HEK293 (cell line): ENCODE data around the gene TMEM198.

Experiments used
- CTCF ChIA-PET: fragments of 350-600 bp; formaldehyde crosslinking; extraction: SDS; loops from one replicate; lab custom pipeline; 2021; ENCODE audit warnings: antibody characterized with exemption; lab: Yijun Ruan, JAX
- POLR2A ChIA-PET: fragments of 300-600 bp; formaldehyde crosslinking; extraction: SDS; loops from one replicate; lab custom pipeline; 2020; ENCODE audit warnings: antibody characterized with exemption, inconsistent platforms; lab: Yijun Ruan, JAX
- H3K27ac ChIP-seq: fragments of 200-500 bp; sonication (Bioruptor generic); 2 replicates; pipeline ENCODE4 v1.5.1; 2014; ENCODE audit warnings: low read depth, low read length, control low read depth, inconsistent platforms; ENCODE audit errors: extremely low read depth
- H3K36me3 ChIP-seq, 2 experiments: fragments of 200-500 bp in 1 of 2; sonication (Bioruptor generic) in 1 of 2; 1 replicate in 1 of 2; 2 replicates in 1 of 2; pipeline ENCODE4 v1.5.1; 2014 to 2017; ENCODE audit warnings: inconsistent platforms in 2 of 2, low read length in 2 of 2; ENCODE audit not compliant: control insufficient read depth in 2 of 2, insufficient read depth in 1 of 2
- H3K4me1 ChIP-seq: fragments of 200-500 bp; sonication (Bioruptor generic); 2 replicates; pipeline ENCODE4 v1.5.1; 2014; ENCODE audit warnings: mild to moderate bottlenecking, low read length, inconsistent platforms; ENCODE audit not compliant: control insufficient read depth, insufficient read depth
- H3K4me3 ChIP-seq: 2 replicates; pipeline ENCODE4 v1.5.1; 2011; ENCODE audit warnings: low read depth, mild to moderate bottlenecking, control low read depth, low read length, moderate library complexity
- H3K9me3 ChIP-seq: fragments of 200-500 bp; sonication (Bioruptor generic); 2 replicates; pipeline ENCODE4 v1.5.1; 2014; ENCODE audit warnings: low read depth, low read length, inconsistent platforms; ENCODE audit not compliant: control insufficient read depth, insufficient read depth
- GLI2 ChIP-seq: fragments of 450-650 bp; formaldehyde crosslinking; IDR thresholded peaks from 2 replicates; pipeline ENCODE4; 2017; ENCODE audit warnings: missing biosample characterization, missing genetic modification characterization, low read depth, borderline replicate concordance
- HOXD13 ChIP-seq: sonication (generic); formaldehyde crosslinking; IDR thresholded peaks from 2 replicates; pipeline ENCODE4 v1.8.0; 2022; ENCODE audit warnings: missing genetic modification reagents, borderline replicate concordance
- IKZF3 ChIP-seq: fragments of 450-650 bp; IDR thresholded peaks from 2 replicates; pipeline ENCODE4 v1.5.0; 2018; ENCODE audit warnings: missing biosample characterization, mild to moderate bottlenecking, missing genetic modification characterization, moderate library complexity
- KLF10 ChIP-seq: fragments of 450-650 bp; IDR thresholded peaks from 2 replicates; pipeline ENCODE4 v1.5.1; 2018; ENCODE audit warnings: missing biosample characterization, mild to moderate bottlenecking, missing genetic modification characterization
- SP7 ChIP-seq: fragments of 450-650 bp; formaldehyde crosslinking; IDR thresholded peaks from 2 replicates; pipeline ENCODE4 v1.5.1; 2016; ENCODE audit warnings: missing biosample characterization, missing genetic modification characterization
- WT1 ChIP-seq: fragments of 450-650 bp; formaldehyde crosslinking; IDR thresholded peaks from 2 replicates; pipeline ENCODE4 v1.5.1; 2016; ENCODE audit warnings: missing biosample characterization, missing genetic modification characterization
- ZNF138 ChIP-seq: fragments of 450-650 bp; formaldehyde crosslinking; IDR thresholded peaks from 2 replicates; pipeline ENCODE4 v1.5.1; 2016; ENCODE audit warnings: missing biosample characterization, missing genetic modification characterization, borderline replicate concordance
- ZNF148 ChIP-seq: fragments of 450-650 bp; formaldehyde crosslinking; IDR thresholded peaks from 2 replicates; pipeline ENCODE4 v1.5.0; 2017; ENCODE audit warnings: missing biosample characterization, missing genetic modification characterization, borderline replicate concordance
- ZNF157 ChIP-seq: fragments of 450-650 bp; formaldehyde crosslinking; IDR thresholded peaks from 2 replicates; pipeline ENCODE4 v1.5.1; 2016; ENCODE audit warnings: missing biosample characterization, missing genetic modification characterization
- ZNF2 ChIP-seq: fragments of 450-650 bp; formaldehyde crosslinking; IDR thresholded peaks from 2 replicates; pipeline ENCODE4 v1.5.1; 2016; ENCODE audit warnings: missing biosample characterization, missing genetic modification characterization
- ZNF223 ChIP-seq: fragments of 450-650 bp; formaldehyde crosslinking; IDR thresholded peaks from 2 replicates; pipeline ENCODE4 v1.5.1; 2016; ENCODE audit warnings: missing biosample characterization, missing genetic modification characterization
- ZNF266 ChIP-seq: fragments of 450-650 bp; formaldehyde crosslinking; IDR thresholded peaks from 2 replicates; pipeline ENCODE4 v1.5.1; 2016; ENCODE audit warnings: missing biosample characterization, missing genetic modification characterization, low read depth
- ZNF335 ChIP-seq: fragments of 450-650 bp; formaldehyde crosslinking; conservative IDR thresholded peaks from 2 replicates; pipeline ENCODE4 v1.5.1; 2016; ENCODE audit warnings: missing biosample characterization, missing genetic modification characterization
- ZNF362 ChIP-seq: fragments of 450-650 bp; formaldehyde crosslinking; IDR thresholded peaks from 2 replicates; pipeline ENCODE4 v1.5.1; 2016; ENCODE audit warnings: missing biosample characterization, missing genetic modification characterization
- ZNF423 ChIP-seq: fragments of 450-650 bp; formaldehyde crosslinking; IDR thresholded peaks from 2 replicates; pipeline ENCODE4 v1.5.1; 2016; ENCODE audit warnings: missing biosample characterization, missing genetic modification characterization
- ZNF514 ChIP-seq: fragments of 450-650 bp; formaldehyde crosslinking; IDR thresholded peaks from 2 replicates; pipeline ENCODE4 v1.5.1; 2016; ENCODE audit warnings: missing biosample characterization, missing genetic modification characterization
- ZNF548 ChIP-seq: fragments of 450-650 bp; formaldehyde crosslinking; IDR thresholded peaks from 2 replicates; pipeline ENCODE4 v1.5.1; 2016; ENCODE audit warnings: missing biosample characterization, missing genetic modification characterization
- ZNF626 ChIP-seq: fragments of 450-650 bp; sonication (Bioruptor Pico); formaldehyde crosslinking; IDR thresholded peaks from 2 replicates; pipeline ENCODE4 v1.5.1; 2018; ENCODE audit warnings: missing biosample characterization, missing genetic modification characterization, inconsistent platforms
- ZNF664 ChIP-seq: fragments of 450-650 bp; formaldehyde crosslinking; IDR thresholded peaks from 2 replicates; pipeline ENCODE4 v1.5.1; 2016; ENCODE audit warnings: missing biosample characterization, missing genetic modification characterization
- ZNF701 ChIP-seq: fragments of 450-650 bp; formaldehyde crosslinking; IDR thresholded peaks from 2 replicates; pipeline ENCODE4 v1.5.1; 2016; ENCODE audit warnings: missing biosample characterization, missing genetic modification characterization
- ZNF707 ChIP-seq: fragments of 450-650 bp; formaldehyde crosslinking; IDR thresholded peaks from 2 replicates; pipeline ENCODE4 v1.5.1; 2016; ENCODE audit warnings: missing biosample characterization, missing genetic modification characterization
- TF ChIP-seq, protein P1 (sequence below): fragments of 450-650 bp; formaldehyde crosslinking; IDR thresholded peaks from 2 replicates; pipeline ENCODE4 v1.5.1; 2016; ENCODE audit warnings: missing biosample characterization, missing genetic modification characterization
- TF ChIP-seq, protein P2 (sequence below): sonication (generic); formaldehyde crosslinking; IDR thresholded peaks from 2 replicates; pipeline ENCODE4 v1.8.1; 2022; ENCODE audit warnings: mild to moderate bottlenecking, moderate library complexity, missing genetic modification reagents

Gene TMEM198

GRCh38 chr2:219560893-219561178 lies 17.0 kb downstream of the TMEM198 start:
- ChIA-PET CTCF (interaction anchor here (0.5 to 2.5 kb wide), 23 partner anchors 9 to 1168 kb away, joined by 3 to 32 read pairs (median 5); partner anchors contain the start of genes OBSL1 and STK11IP), POLR2A (interaction anchor here (1.4 to 3.7 kb wide), 3 partner anchors 9 to 37 kb away, joined by 6 to 25 read pairs (median 18); partner anchors contain the start of genes INHA, OBSL1 and STK11IP)

DNA sequence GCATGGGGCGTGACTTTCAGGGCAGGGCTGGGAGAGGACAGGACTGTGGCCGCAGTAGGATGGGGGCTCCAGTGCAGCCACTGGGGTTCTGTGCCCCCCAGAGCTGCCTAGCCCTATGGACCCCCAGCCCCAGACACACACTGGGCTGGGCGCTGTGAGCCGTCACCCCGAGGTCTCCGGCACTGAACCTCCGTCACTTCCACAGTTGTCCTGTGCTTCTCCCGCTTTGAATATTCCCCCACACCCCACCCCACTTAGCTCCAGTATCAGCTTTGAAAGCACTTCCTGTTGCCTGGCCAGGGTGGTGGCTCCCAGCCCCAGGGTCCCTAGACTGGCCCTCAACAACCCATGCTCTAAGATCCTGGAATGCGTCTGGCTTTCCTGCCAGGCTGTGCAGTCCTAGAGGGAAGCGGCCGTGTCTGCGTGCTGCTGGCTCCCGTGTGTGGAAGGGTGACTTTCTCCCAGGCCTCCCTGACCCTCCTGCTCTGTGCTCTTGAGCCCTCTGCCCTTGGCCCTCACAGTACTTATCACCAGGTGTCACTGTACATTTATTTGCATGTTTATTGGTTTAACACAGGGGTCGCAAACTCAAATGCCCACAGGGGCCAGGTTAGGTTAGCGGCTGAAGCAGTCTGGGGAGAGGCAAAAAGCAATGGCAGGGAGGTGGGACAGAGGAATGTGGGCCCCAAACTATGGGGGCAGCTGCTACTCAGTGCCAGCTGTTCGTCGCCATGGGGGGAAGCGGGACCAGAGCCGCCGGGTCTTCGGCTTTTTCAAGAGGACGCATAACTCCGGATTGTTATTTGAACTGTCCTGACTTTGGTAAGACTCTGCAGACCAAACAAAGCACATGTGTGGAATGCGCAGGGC lies 17.6 kb downstream of the TMEM198 start:
- CTCF ChIA-PET = interaction anchor here (0.7 to 2.5 kb wide), 14 partner anchors 9 to 93 kb away, joined by 3 to 32 read pairs (median 4); partner anchors contain the start of genes OBSL1 and STK11IP
- POLR2A ChIA-PET = interaction anchor here (0.9 to 3.7 kb wide), 5 partner anchors 9 to 128 kb away, joined by 3 to 25 read pairs (median 6); partner anchors contain the start of genes INHA, OBSL1 and STK11IP

More at GRCh38 chr2:219560893-219561178, 17.0 kb downstream of the TMEM198 start:
- Histone ChIP-seq H3K4me3 (no peak overlapping the region), H3K27ac (no peak overlapping the region), H3K36me3 (peaks cover 8 to 86% of the 10 kb centered on the region in 2 experiments; a peak in 2 of 3 replicates), H3K9me3 (no peaks in the 10 kb centered on the region), H3K4me1 (no peaks in the 10 kb centered on the region)
- no peak for TF ChIP-seq ZNF423 (tag by site-specific recombination)
- no peak for TF ChIP-seq ZNF362 (tag by site-specific recombination)
- TF ChIP-seq HOXD13 (CRISPR knock-in tag) = no peak
- no peak for TF ChIP-seq IKZF3
- no peak for TF ChIP-seq ZNF514 (tag by site-specific recombination)
- TF ChIP-seq ZNF138 (tag by site-specific recombination) = no peak
- no peak for TF ChIP-seq SP7 (tag by site-specific recombination)
- TF ChIP-seq ZNF626 = no peak
- TF ChIP-seq, protein P1, sequence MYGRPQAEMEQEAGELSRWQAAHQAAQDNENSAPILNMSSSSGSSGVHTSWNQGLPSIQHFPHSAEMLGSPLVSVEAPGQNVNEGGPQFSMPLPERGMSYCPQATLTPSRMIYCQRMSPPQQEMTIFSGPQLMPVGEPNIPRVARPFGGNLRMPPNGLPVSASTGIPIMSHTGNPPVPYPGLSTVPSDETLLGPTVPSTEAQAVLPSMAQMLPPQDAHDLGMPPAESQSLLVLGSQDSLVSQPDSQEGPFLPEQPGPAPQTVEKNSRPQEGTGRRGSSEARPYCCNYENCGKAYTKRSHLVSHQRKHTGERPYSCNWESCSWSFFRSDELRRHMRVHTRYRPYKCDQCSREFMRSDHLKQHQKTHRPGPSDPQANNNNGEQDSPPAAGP (tag by site-specific recombination) = no peak

More for the DNA sequence above, 17.6 kb downstream of the TMEM198 start:
- no peak for TF ChIP-seq ZNF701 (tag by site-specific recombination)
- no peak for TF ChIP-seq KLF10 (tag by site-specific recombination)
- no peak for TF ChIP-seq GLI2 (tag by site-specific recombination)
- no peak for TF ChIP-seq WT1
- TF ChIP-seq, protein P2, sequence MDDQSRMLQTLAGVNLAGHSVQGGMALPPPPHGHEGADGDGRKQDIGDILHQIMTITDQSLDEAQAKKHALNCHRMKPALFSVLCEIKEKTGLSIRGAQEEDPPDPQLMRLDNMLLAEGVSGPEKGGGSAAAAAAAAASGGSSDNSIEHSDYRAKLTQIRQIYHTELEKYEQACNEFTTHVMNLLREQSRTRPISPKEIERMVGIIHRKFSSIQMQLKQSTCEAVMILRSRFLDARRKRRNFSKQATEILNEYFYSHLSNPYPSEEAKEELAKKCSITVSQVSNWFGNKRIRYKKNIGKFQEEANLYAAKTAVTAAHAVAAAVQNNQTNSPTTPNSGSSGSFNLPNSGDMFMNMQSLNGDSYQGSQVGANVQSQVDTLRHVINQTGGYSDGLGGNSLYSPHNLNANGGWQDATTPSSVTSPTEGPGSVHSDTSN (CRISPR knock-in tag) = no peak
- no peak for TF ChIP-seq ZNF2 (tag by site-specific recombination)
- no peak for TF ChIP-seq ZNF707
- no peak for TF ChIP-seq ZNF266 (tag by site-specific recombination)
- TF ChIP-seq ZNF664 (tag by site-specific recombination) = no peak
- no peak for TF ChIP-seq ZNF335 (tag by site-specific recombination)
- TF ChIP-seq ZNF223 (tag by site-specific recombination) = no peak
- no peak for TF ChIP-seq ZNF148
- TF ChIP-seq ZNF157 (tag by site-specific recombination) = no peak
- TF ChIP-seq ZNF548 (tag by site-specific recombination) = no peak
- TF ChIP-seq, all 188 proteins: peak for 0
- Histone ChIP-seq H3K4me1 (no peaks in the 10 kb centered on the region), H3K27ac (no peak overlapping the region), H3K4me3 (no peak overlapping the region), H3K36me3 (peaks cover 13 to 86% of the 10 kb centered on the region in 2 experiments; a peak in 2 of 3 replicates), H3K9me3 (no peaks in the 10 kb centered on the region)
